Epithelial cell of umbilical artery (primary cell): ENCODE results near the gene INCENP. TPM values are rescaled to one million over a fixed set of nuclear protein-coding genes. Genes with fewer than 3 reads are reported as not detected.

Experiments used
- total RNA-seq: library from RNA; depleted of rRNA; stranded (reverse); fragments of >200 nt; gene quantifications from 2 replicates; pipeline ENCODE4 v1.2.3, GENCODE V29; 2014

INCENP gene
- total RNA-seq, result 21.8 and 31.2 TPM in 2 replicates

DNA sequence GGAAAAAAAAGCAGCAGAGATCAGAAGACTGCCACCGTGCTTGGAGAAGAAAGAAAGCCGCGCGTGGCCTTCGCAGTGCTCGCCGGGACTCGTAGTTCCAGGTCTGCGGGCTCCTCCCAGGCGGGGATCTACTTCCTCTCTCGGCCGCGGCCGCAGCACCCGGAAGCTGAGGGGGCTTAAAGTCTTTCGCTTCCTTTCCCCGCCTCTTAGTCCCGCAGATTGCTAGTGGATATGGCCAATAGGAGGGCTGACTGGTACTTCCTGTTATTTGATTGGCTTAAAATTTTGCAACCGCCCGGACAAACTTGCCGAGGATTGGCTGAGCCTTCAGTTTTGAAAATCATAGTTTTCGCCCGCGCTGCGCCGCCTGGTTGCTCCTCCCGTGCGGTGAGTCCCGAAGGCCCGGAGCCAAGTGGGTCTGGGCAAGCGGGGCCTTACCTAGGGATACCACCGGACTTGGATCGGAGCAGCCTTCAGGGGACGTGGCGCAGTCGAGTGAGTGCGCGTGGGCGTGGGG, at the start of gene INCENP:
TSS of gene INCENP (plus strand) at position 343 of the 517 bp plus-strand sequence. CDS start 4,151 bp downstream, outside the sequence.

DNA sequence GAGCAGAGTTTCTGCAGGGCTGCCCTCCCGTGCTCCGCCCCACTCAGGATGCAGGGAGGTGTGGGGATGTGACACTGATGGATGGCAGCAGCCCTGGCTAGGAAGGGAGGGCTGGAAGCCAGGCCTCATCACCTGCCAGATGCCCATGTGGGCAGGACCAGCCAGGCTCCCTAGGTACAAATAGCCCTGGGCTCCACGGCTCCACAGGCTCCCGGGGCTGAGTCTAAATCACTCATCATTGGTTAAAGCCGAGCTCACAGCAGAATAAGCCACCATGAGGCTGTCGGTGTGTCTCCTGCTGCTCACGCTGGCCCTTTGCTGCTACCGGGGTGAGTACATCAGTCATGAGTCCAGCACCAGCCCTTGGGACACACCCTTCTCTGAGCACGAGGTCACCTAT, 66.2 kb downstream of the INCENP start, which contains the start of gene SCGB1D1:
TSS of gene SCGB1D1 (plus strand) at position 206 of the 400 bp plus-strand sequence. CDS start at position 275, 69 bp downstream.

Other genes starting within 250 kb of the INCENP start
- 123 and 147 TPM in 2 replicates for gene FADS3, start 232.5 kb upstream of the INCENP start, total RNA-seq
- gene RAB3IL1, start 206.4 kb upstream of the INCENP start, total RNA-seq, result 0.32 and 1.1 TPM in 2 replicates
- gene BEST1, start 173.7 kb upstream of the INCENP start, total RNA-seq, result under 0.01 TPM in 1 of 2 replicates, not detected in the other
- 339 and 510 TPM in 2 replicates for gene FTH1, start 156.4 kb upstream of the INCENP start, total RNA-seq
- gene SCGB1D1, start 66.2 kb downstream of the INCENP start, total RNA-seq, result not detected in 2 replicates
- not detected in 2 replicates for gene SCGB2A1, start 84.7 kb downstream of the INCENP start, total RNA-seq
- gene SCGB1D2, start 118.2 kb downstream of the INCENP start, total RNA-seq, result not detected in 2 replicates
- not detected in 2 replicates for gene SCGB2A2, start 146.1 kb downstream of the INCENP start, total RNA-seq
- gene SCGB1D4, start 175.1 kb downstream of the INCENP start, total RNA-seq, result not detected in 2 replicates
- gene ASRGL1, start 213.4 kb downstream of the INCENP start, total RNA-seq, result 28.6 and 37.1 TPM in 2 replicates